Measurements from ENCODE around the gene WSB1.

Gene WSB1

DNA sequence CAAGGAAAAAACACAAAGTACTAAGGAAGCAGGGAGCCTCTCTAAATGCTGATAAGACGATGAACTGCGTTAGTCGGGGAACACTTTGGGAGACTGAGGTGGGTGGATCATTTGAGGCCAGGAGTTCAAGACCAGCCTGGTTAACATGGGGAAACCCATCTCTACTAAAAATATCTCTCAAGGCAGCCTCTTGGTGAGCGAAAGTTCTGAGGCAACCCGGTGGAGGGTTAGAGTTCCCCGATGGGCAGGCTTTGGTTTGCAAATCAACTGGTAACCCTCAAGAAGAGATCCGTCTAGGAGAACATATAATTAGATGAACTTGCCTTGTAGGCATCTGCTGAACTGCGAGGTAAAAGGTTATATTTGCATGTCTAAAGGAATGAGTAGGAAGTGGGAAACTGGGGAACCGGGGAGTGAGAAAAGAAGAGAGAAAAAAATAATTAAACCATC, 44.6 kb downstream of the WSB1 start:
- DNase-seq (ENCODE audit: low spot score): no peak

DNA sequence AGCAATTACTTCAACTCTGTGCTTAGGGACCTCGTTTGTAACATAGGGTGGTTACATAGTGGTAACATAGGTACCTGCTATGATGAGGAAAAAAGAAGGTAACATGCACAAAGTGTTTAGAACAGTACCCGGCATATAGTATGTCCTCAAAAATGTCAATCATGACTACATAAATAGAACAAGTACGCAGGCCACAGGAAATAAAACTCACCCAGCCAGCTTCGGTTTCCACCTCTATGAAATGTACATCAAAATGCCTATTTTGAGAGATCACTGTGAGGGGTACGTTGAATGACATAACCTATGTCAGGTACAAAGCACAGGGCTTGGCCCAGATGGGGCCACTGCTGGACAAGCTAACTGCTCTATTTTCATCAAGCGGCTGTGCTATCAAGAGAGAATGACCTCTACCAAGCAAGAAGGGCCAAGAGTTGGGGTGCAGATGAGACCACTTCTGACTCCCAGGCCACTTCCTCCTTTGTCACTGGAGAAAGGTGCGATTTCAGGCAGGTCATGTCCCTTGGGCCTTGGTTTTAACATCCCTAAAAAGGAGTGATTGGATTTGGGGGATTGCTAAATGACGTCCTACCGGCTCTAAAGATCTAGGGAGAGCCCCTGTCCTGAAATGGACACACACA, 45.4 kb downstream of the WSB1 start:
- no peak for DNase-seq (ENCODE audit: low spot score)

DNA sequence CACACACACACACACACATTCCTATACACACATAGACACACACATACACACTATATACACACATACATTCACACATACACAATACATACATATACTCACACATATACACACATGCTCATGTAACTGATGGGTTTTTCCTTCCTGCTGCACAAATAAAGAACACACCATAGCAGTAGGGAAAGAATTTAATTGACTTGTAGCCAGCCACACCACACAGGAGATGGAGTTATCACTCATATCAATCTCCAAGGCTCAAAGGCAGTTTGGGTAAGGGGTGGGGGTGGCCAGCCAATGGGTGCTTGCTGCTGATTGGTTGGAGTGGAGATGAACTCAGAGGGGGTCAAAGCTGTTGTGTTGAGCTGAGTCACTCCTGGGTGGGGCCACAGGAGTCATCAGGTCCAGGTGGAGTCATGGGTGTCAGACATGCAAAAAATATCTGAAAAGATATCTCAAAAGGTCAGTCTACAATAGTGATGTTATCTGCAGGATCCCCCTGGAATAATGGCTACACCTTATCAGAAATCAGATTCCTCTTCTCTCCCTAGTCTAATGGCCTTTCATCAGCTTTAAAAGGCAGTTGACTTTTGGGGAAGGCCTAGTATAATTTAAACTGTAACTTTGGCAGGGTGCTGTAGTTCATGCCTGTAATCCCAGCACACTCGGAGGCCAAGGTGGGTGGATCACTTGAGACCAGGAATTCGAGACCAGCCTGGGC, 46.1 kb downstream of the WSB1 start:
- peak; percentile 41 for DNase-seq (ENCODE audit: low spot score)

DNA sequence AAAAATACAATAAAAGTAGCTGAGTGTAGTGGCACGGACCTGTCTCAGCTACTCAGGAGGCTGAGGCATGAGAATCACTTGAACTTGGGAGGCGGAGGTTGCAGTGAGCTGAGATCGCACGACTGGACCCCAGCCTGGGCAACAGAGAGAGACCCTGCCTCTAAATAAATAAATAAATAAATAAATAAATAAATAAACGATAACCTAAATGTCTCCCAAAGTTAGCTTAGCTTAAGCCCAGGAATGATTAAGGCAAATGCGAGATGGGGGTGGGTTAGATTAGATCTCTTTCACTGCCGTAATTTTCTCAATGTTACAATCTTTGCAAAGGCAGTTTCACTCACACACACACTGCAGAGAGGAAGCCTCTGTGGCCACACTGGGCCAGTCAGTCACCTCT, 46.7 kb downstream of the WSB1 start:
- DNase-seq (ENCODE audit: low spot score): no peak

DNA sequence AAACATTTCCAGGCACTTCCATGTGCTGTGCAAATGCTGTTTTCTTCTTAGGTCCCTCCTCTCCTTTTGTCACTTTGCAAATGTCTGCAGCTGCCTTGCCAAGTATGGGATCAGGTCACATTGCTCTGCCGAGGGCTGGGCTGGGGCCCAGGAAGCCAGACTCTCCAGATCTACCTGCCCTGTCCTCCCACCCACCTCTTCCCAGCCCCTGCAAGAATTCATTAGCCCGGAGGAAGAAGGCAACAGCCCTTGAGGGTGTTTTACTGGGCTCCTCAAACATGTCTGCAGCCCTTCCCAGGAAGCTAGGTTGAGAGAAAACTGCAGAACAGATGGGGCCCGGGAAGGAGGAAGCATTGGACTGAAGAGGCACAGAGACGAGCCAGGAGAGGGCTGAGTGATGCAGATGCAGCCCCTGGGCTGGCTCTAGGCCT, 47.1 kb downstream of the WSB1 start:
- no peak for DNase-seq (ENCODE audit: low spot score)

DNA sequence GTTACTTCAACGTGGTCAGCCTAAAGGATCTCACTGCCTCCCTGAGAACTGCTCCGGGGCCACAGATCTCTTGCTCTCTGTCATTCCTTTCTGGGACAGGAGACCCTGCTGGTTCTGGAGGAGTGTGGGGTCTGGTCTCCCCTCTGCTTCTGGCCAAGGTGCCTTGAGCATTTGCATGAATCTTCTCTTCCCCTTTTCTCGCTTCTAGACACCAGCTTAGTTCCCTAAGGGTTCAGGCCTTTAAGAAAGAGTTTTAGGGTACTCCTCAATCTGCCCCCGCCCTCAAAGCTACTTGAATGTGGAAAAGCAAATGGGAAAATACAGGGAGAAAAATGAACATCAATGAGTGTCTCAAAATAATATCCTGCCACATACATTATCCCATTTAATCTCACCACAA, 48.1 kb downstream of the WSB1 start:
- DNase-seq (ENCODE audit: low spot score): no peak

DNA sequence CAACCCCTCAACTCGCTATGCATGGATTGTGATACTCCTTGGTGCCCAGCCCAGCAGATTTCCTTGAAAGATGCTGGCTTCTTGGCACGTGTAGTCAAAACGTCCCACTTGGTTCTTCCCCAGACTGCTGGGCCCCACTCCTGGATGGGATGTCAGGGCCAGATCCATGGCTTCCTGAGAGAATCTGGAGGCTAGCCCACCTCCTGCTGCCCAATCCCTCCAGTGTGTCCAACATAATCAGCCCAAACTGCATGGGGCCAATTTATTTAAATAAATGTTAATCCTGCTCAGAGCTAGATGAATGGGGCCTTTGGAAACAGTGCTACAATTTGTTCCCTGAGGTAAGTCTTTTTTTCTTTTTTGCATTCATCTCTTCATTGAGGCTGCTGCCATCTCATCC, 49.4 kb downstream of the WSB1 start:
- no peak for DNase-seq (ENCODE audit: low spot score)

DNA sequence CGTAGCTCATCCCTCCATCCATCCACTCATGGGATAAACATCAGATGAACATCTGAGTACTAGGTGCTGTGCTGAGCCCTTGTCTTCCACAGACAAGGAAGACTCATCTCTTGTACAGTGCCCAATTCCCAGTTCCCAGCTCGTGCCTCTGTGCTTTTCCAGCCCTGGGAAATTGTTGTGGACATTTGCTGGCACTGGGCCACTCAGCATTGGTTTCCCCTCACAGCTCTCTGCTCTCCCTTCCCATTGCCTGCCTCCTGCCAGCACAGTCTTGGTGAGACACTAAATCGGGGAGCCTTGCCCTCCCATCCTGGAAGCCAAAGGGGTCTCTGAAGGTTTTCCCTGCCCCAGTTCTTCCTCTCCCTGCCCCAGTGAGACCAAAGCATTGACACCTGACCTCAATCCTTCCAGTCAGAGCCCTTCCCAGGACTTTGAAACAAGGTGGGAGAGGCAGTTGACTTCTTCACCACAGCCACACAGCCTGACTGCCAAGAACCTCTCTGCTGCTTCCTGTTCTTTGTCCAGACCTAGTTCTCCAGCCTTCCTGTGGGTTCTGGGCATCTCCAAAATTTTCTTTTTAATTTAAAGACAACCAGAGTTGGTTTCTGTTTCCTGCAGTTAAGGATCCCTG, 50.2 kb downstream of the WSB1 start:
- DNase-seq (ENCODE audit: low spot score): no peak

DNA sequence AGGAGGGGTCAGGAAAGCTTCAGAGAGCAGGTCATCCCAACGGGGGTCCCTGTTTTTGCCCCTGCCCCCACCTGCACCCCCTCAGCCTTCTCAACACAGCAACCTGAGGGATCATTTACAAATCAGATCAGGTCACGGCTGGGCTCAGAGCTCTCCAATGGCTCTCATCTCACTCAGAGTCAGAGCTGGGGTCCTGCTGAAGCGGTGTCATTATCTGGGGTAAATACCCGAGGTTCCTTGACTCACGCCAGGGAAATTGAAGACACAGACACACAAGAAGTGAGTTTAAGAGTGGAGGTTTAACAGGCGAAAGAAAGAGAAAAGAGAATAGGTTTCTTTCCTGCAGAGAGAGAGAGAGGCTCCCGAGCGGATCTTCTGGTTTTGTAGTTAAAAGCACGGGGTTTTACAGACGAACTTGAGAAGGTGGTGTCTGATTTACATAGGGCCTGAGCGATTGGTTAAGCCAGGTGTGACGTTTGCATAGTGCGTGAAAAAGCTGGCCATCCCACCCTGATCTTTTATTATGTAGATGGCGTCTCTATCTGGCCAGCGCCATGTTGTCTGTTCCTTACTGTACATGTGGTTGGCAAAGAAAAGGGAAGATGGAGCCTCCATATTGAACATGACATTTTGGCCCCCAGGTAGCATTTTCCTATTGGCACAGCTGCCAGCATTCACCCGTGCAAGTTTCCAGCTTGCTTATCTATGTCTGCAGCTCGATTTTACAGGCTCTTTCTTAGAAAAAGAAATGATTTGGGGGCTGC, 51.4 kb downstream of the WSB1 start:
- no peak for DNase-seq (ENCODE audit: low spot score)

DNA sequence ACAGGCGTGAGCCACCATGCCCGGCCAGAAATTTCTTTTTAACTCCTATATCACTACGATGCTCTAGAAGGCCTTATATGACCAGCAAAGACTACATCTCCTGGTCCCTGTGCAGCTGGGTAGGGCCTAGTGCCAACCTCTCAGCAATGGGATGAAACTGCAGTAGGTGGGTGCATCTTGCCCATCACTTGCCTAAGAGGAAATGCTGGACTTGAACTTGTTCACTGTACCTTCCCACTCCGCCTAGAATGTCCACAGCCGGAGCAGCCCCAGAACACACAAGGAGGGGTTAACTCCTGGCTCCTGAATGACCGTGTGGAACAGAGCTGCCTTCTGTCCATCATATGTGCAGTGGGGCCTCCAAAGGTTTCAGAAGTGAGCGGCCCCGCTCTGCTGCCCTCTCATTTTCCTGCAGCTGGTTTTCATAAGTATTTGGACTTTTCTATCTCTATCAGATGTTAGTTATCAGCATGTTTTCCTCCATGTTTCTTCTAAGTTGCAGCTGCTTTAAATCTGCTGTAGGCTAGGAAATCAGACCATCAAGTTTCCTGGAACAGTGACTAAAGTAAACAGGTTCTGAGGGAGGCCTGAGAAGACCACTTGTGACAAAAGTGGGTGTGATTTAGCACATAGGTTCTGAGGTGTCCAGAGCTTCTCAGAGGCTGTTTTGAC, 52.5 kb downstream of the WSB1 start:
- DNase-seq (ENCODE audit: low spot score): no peak

DNA sequence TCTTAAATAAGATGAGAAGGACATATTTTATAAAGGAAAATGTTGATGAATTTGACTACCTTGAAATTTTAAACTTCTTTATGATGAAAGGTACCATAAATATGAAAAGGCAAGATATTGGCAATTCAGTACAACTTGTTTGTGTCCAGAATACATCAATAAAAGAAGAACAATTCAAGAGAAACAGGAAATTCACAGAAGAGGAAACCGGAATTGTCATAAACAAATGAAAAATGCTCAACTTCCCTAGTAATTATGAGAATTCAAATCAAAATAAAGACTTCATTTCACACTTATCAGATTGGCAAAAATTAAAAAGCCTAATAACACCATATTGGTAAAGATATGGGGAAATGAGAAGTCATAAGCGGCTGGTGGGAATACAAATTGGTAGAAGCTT, 54.3 kb downstream of the WSB1 start:
- no peak for DNase-seq (ENCODE audit: low spot score)

DNA sequence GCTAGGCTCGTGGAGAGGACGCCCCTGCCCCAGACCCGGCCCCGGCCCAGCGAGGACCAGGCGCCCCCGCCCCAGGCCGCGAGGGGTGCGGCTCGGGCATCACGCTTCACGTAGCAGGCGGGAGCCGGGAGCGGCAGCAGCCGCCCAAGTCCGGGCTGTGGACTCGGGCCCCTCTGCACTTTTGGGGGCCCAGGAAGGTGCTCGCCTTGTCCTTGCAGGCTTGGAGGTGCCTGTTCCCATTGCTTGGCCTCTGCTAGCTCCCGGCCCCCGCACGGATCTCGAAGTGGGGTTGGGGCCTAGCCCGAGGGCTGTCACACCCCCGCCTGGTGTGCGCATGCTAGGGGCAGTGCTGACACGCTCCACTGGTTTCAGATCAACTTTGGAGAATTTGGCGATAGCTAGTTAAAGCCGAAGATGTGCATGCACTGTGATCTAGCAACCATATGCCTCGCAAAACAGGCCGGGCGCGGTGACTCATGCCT, 55.7 kb downstream of the WSB1 start:
- no peak for DNase-seq (ENCODE audit: low spot score)

DNA sequence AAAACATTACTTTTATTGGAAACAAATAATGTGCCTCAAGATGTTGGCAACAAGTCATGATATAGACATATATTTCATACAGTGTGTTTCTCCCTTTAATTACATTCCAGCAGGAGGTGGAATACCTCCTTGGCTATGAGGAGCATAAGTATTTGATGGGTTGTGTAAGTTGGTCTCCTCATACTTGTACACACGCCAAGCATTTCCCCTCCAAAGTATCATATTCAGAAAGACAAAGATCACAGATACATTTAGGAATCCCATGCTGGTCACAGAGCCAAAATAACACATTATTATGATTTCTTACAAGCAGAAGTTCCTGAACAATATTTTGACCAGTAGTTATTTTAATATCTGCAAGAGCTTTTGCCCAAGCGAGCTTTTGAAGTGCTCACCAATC, 57.8 kb downstream of the WSB1 start:
- no peak for DNase-seq (ENCODE audit: low spot score)

DNA sequence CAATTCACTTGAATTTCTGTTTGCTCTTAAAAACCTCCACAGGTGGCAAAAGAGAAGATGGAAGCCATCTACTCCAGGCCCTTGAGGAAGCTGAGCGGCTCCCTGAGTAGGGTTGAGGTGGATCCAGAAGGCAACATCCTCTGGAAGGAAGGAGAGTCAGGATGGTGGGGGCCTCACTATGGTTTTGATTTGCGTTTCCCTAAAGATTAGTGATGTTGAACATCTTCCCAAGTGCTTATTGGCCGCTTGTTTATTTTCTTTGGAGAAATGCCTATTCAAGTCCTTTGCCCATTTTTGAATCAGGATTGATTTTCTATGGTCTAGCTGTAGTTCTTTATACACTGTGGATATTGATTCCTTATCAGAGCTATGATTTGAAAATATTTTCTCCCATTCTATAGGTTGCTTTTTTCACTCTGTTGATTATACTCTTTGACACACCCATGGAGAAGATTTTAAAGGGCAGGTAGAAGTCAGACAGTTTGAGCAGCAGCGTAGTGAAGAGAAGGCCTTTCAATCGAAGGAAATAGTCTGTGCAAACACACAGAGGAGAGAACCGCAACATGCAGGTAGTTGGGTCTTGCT, 58.6 kb downstream of the WSB1 start:
- no peak for DNase-seq (ENCODE audit: low spot score)

DNA sequence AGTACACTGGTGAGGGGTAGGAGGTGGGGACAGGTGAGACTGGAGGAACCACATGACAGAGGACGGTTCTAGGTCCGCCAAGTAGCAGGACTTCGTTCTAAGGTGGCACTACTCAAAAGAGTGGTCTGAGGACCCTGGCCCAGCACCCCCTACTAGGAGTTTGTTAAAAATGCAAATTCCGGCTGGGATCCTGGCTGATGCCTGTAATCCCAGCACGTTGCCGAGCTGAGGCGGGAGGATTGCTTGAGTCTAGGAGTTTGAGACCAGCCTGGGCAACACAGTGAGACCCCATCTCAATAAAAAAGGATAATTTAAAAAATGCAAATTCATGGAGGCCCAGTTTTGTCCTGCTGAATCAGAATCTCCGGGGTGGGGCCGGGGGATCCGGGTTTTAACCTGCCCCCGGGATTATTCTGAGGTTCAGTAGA, 59.1 kb downstream of the WSB1 start:
- DNase-seq (ENCODE audit: low spot score): no peak

DNA sequence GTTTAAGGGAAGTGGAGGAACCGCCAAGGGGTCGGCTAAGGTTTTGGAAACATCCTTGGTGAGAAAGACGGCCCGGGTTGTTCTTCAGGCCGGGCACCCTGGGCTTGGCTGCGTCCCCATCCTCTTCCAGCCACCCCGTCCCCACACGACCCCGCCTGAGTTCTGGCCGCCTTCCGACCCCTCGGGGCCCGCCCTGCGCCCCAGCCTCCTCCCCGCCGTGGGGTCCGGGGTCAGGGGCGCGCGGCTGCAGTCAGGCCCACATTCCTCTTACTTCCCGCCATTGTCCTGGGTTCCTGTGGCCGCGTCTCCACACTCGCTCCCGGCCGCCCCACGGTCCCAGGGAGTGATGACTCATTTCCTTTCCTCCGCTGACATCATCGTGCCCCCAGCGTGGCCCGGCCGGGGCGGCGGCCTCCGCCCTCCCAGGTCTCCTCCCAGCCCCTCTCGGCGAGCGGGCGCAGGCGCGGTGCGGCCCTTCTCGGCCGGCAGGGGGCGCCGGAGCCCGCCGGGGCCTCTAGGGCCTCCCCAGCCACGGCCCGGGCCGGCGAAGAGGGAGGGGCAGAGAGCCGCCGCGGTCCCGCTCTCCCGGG, 59.6 kb downstream of the WSB1 start:
- DNase-seq (ENCODE audit: low spot score): peak; percentile 92

DNA sequence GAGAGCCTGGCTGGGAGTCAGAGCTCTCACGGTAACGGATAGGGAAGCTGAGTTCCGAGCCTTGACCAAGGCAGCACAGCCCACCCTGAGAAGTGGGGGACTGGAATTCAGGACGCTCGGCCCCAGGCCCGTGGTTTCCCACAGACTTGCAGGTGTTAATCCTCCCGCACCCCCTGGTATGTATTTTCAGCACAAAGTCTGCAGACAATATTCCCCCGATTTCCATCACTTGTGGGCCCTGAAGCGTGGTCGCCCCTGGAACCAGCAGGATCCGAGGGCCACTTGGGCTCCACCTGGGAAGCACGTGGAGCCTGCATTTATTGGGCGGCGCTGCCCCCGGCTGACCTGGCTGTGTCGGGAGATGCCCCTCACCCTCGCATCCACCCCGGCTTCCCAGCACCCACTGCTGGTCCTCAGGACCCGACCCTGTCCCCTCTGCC, 60.2 kb downstream of the WSB1 start:
- DNase-seq (ENCODE audit: low spot score): no peak

DNA sequence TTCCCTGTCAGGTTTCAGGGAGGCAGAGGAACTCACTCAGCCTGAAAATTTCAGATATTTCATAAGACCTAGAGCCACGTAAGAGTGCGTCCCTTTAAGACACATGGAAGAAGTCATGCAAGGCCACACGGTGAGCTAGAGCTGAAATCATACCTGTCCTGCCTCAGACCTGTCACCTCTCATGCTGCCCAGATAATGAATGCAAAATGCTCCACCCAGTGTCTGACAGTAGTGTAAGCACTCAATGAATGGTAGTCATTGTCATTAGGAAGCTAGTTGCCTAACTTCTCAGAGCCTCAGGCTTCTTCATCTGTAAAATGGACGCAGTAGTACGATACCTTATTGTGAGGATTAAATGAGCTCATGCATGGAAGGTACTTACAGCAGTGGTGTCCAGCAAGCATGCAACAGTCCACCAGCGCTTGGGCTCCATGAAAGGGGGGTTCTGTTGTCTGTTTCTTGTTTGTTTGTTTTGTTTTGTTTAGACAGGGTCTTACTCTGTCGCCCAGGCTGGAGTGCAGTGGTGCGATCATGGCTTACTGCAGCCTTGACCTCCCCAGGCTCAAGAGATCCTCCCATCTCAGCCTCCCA, 60.7 kb downstream of the WSB1 start:
- DNase-seq (ENCODE audit: low spot score): peak; percentile 17

DNA sequence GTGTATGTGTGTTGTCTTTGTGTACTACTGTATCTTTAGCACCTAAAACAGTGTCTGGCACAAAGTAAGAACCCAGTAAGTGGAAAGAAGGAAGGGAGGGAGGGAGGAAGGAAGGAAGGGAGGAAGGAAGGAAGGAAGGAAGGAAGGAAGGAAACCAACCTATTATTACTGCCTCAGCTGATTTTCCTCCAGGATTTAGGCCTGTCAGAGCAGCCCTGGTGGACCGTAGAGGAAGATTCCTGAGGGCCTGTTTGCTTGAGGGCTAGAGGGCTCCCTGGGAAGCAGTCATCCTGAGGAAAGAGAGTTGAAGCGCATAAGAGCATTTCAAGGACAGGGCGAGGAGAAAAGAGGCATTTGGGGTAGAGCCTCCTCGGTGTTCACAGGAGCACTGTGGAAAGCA, 61.5 kb downstream of the WSB1 start:
- DNase-seq (ENCODE audit: low spot score): no peak

DNA sequence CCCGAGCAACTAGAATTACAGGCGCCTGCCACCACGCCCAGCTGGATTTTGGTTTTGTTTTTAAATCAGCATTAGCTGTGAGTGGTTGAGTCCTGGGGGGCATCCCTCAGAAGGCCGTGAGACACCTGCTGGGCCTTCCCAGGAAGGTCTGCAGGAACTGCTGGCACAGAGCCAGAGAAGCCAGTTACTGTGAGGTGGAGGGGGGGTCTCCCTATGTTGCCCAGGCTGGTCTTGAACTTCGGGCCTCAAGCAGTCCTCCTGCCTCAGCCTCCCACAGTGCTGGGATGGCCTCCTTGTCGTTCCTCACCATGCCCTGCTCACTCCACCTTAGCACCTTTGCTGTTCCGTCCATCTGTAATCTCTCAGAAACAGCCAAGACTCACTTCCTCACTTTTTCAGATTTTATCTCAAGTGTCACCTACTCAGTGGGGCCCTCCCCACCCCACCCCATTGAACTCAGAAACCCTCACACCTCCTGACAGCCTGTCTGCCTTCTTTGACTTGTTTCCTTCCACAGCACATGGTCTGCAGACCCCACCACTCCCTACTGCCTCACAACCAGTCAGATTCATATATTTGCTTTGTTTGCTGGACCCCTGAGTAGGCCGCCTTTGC, 62.3 kb downstream of the WSB1 start:
- no peak for DNase-seq (ENCODE audit: low spot score)

Measured in activated CD4-positive, alpha-beta T cell treated with anti-CD3 and anti-CD28 coated beads, Interleukin-2, Interleukin-4, amounts not matched to agents 100 ng/mL and 50 ng/mL, durations not matched to agents 16 hours and 8 hours (primary cell).